ENCODE results near the gene DMXL1.
"Not testable (repeated sequence)": the region's sequence is repeated elsewhere in the genome, so short reads cannot be mapped to it uniquely, and the experiment has no call there.

DMXL1 gene

GRCh38 chr5:119122474-119122873 lies 51.6 kb downstream of the DMXL1 start:
- not testable (repeated sequence) for DNase-seq (ENCODE audit: low spot score)

- no peak for DNase-seq (ENCODE audit: low spot score)
Measured at GRCh38 chr5:119123280-119123679, 52.4 kb downstream of the DMXL1 start.

- DNase-seq (ENCODE audit: low spot score) = no peak
Measured at GRCh38 chr5:119129770-119130169, 58.9 kb downstream of the DMXL1 start.

GRCh38 chr5:119131530-119132304 lies 60.8 kb downstream of the DMXL1 start:
- DNase-seq (ENCODE audit: low spot score) = no peak

- DNase-seq (ENCODE audit: low spot score) = not testable (repeated sequence)
Measured at GRCh38 chr5:119135743-119136142, 64.9 kb downstream of the DMXL1 start.

GRCh38 chr5:119136666-119137318 lies 65.9 kb downstream of the DMXL1 start:
- no peak for DNase-seq (ENCODE audit: low spot score)

GRCh38 chr5:119153629-119154028 lies 82.7 kb downstream of the DMXL1 start:
- DNase-seq (ENCODE audit: low spot score) = no peak

- DNase-seq (ENCODE audit: low spot score) = no peak
Measured at GRCh38 chr5:119158144-119158543, 87.3 kb downstream of the DMXL1 start.

GRCh38 chr5:119161430-119161829 lies 90.5 kb downstream of the DMXL1 start:
- DNase-seq (ENCODE audit: low spot score) = no peak

- no peak for DNase-seq (ENCODE audit: low spot score)
Measured at GRCh38 chr5:119166026-119166425, 95.1 kb downstream of the DMXL1 start.

GRCh38 chr5:119168401-119168800 lies 97.5 kb downstream of the DMXL1 start:
- no peak for DNase-seq (ENCODE audit: low spot score)

- DNase-seq (ENCODE audit: low spot score) = no peak
Measured at GRCh38 chr5:119171686-119172085, 100.8 kb downstream of the DMXL1 start.

- no peak for DNase-seq (ENCODE audit: low spot score)
Measured at GRCh38 chr5:119174578-119175163, 103.8 kb downstream of the DMXL1 start.

GRCh38 chr5:119176785-119177184 lies 105.9 kb downstream of the DMXL1 start:
- DNase-seq (ENCODE audit: low spot score) = no peak

- DNase-seq (ENCODE audit: low spot score) = no peak
Measured at GRCh38 chr5:119177226-119177625, 106.3 kb downstream of the DMXL1 start.

- no peak for DNase-seq (ENCODE audit: low spot score)
Measured at GRCh38 chr5:119178435-119178834, 107.5 kb downstream of the DMXL1 start.

- DNase-seq (ENCODE audit: low spot score) = no peak
Measured at GRCh38 chr5:119179857-119180641, 109.2 kb downstream of the DMXL1 start.

GRCh38 chr5:119185512-119185911 lies 114.6 kb downstream of the DMXL1 start:
- not testable (repeated sequence) for DNase-seq (ENCODE audit: low spot score)

- no peak for DNase-seq (ENCODE audit: low spot score)
Measured at GRCh38 chr5:119187776-119188529, 117.1 kb downstream of the DMXL1 start.

- DNase-seq (ENCODE audit: low spot score) = no peak
Measured at GRCh38 chr5:119190470-119191095, 119.7 kb downstream of the DMXL1 start.

- DNase-seq (ENCODE audit: low spot score) = no peak
Measured at GRCh38 chr5:119191944-119192343, 121.1 kb downstream of the DMXL1 start.

Data from left forelimb (tissue), 1 donor.